ENCODE results near the gene ABCG5. TPM values are rescaled to one million over a fixed set of nuclear protein-coding genes. Genes with fewer than 3 reads are reported as not detected.

Gene ABCG5
- total and polyA plus RNA-seq, 2 experiments from 2014 or later = 0.08 TPM; not detected in 1

- no peaks in the 10 kb centered on the region for H3K79me2 ChIP-seq (replicated peaks; ENCODE audit: insufficient read depth)
- Mint-ChIP-seq H3K36me3 (ENCODE audit: low read depth) (no peaks in the 10 kb centered on the region), H3K27ac (no peak overlapping the region)
Observed at GRCh38 chr2:43792653-43793052, 46.0 kb downstream of the ABCG5 start.

More at GRCh38 chr2:43792653-43793052, 46.0 kb downstream of the ABCG5 start:
- Histone ChIP-seq H3K9me2 (ENCODE audit: insufficient read depth) (no peaks in the 10 kb centered on the region), H4K20me1 (replicated peaks; ENCODE audit: insufficient read depth) (no peaks in the 10 kb centered on the region), H3K4me3 (no peak overlapping the region), H3K36me3 (ENCODE audit: insufficient read depth) (no peaks in the 10 kb centered on the region), H3F3A (replicated peaks; ENCODE audit: low read depth) (no peaks in the 10 kb centered on the region), H2AFZ (no peak overlapping the region), H3K27me3 (ENCODE audit: insufficient read depth) (no peaks in the 10 kb centered on the region), H3K4me1 (ENCODE audit: insufficient read depth) (no peaks in the 10 kb centered on the region), H3K27ac (ENCODE audit: low read depth) (no peak overlapping the region), H3K4me2 (no peak overlapping the region)
- Mint-ChIP-seq H3K4me1 (no peaks in the 10 kb centered on the region), H3K9me3 (no peaks in the 10 kb centered on the region), H3K27me3 (ENCODE audit: insufficient read depth, low read depth, poor library complexity) (no peaks in the 10 kb centered on the region), H3K4me3 (no peak overlapping the region)
- DNase-seq (ENCODE audit: low spot score) (no peak), ATAC-seq (no peak)
- TF ChIP-seq EZH2 (IDR thresholded peaks at IDR 0.05; ENCODE audit: low read depth, unreplicated experiment) = no peak
- no peak for TF ChIP-seq EZH2phosphoT487 (IDR thresholded peaks at IDR 0.05; ENCODE audit: unreplicated experiment)
- TF ChIP-seq ZNF331 (CRISPR knock-in tag; IDR thresholded peaks at IDR 0.05; ENCODE audit: low read depth) = no peak
- TF ChIP-seq ZNF462 (CRISPR knock-in tag; IDR thresholded peaks at IDR 0.05) = no peak
- no peak for TF ChIP-seq CREB1 (CRISPR knock-in tag; IDR thresholded peaks at IDR 0.05; ENCODE audit: low read depth)
- no peak for TF ChIP-seq JUNB (IDR thresholded peaks at IDR 0.05; ENCODE audit: unreplicated experiment)
- no peak for TF ChIP-seq ETS1 (IDR thresholded peaks at IDR 0.05)
- no peak for TF ChIP-seq ZNF114 (CRISPR knock-in tag; IDR thresholded peaks at IDR 0.05)
- no peak for TF ChIP-seq CTCF (conservative IDR thresholded peaks at IDR 0.05; ENCODE audit: low read depth in 2 of 2)
